ENCODE data around the gene PTPRM.

Gene PTPRM

GRCh38 chr18:7566567-7567473 lies at the start of gene PTPRM:
PTPRM (plus strand) TSS chr18:7567316; CDS start chr18:7567819, 503 bp downstream.
- peak; percentile 20 for DNase-seq

- DNase-seq = no peak
These were observed 49.3 kb upstream of the PTPRM start for GRCh38 chr18:7517852-7518251.

- DNase-seq = no peak
These were observed 46.8 kb upstream of the PTPRM start for GRCh38 chr18:7520200-7520785.

- no peak for DNase-seq
These were observed 45.8 kb upstream of the PTPRM start for GRCh38 chr18:7521226-7521856.

GRCh38 chr18:7523772-7524171 lies 43.3 kb upstream of the PTPRM start:
- DNase-seq = no peak

GRCh38 chr18:7524786-7525185 lies 42.3 kb upstream of the PTPRM start:
- no peak for DNase-seq

- no peak for DNase-seq
These were observed 34.2 kb upstream of the PTPRM start for GRCh38 chr18:7532942-7533341.

GRCh38 chr18:7535436-7536205 lies 31.5 kb upstream of the PTPRM start:
- DNase-seq = no peak

GRCh38 chr18:7537145-7537544 lies 30.0 kb upstream of the PTPRM start:
- DNase-seq = no peak

- no peak for DNase-seq
These were observed 25.3 kb upstream of the PTPRM start for GRCh38 chr18:7541835-7542234.

- no peak for DNase-seq
These were observed 22.4 kb upstream of the PTPRM start for GRCh38 chr18:7544686-7545085.

GRCh38 chr18:7545734-7546133 lies 21.4 kb upstream of the PTPRM start:
- DNase-seq = no peak

- no peak for DNase-seq
These were observed 18.9 kb upstream of the PTPRM start for GRCh38 chr18:7548221-7548620.

- DNase-seq = no peak
These were observed 18.4 kb upstream of the PTPRM start for GRCh38 chr18:7548721-7549120.

- DNase-seq = no peak
These were observed 9.1 kb upstream of the PTPRM start for GRCh38 chr18:7557973-7558372.

GRCh38 chr18:7558769-7559168 lies 8.3 kb upstream of the PTPRM start:
- DNase-seq = no peak

GRCh38 chr18:7559709-7560319 lies 7.3 kb upstream of the PTPRM start:
- DNase-seq = no peak

GRCh38 chr18:7561909-7562460 lies 5.1 kb upstream of the PTPRM start:
- DNase-seq = no peak

GRCh38 chr18:7562491-7562890 lies 4.6 kb upstream of the PTPRM start:
- DNase-seq = no peak

- DNase-seq = no peak
These were observed 1.4 kb upstream of the PTPRM start for GRCh38 chr18:7565677-7566076.

GRCh38 chr18:7566244-7566566 lies 911 bp upstream of the PTPRM start:
- DNase-seq = no peak

All from activated effector memory CD4-positive, alpha-beta T cell treated with Interleukin-2 at 50 U/mL for 16 hours (primary cell).